ENCODE data around the gene HTR3A.
"Not testable (repeated sequence)": the region's sequence is repeated elsewhere in the genome, so short reads cannot be mapped to it uniquely, and the experiment has no call there.

HTR3A gene

GRCh38 chr11:113974741-113975470 is at the start of gene HTR3A:
Gene HTR3A (plus strand): TSS chr11:113975108. CDS start chr11:113975326, 218 bp downstream.
- peak; percentile 13 for DNase-seq (ENCODE audit: low read depth)

DNA sequence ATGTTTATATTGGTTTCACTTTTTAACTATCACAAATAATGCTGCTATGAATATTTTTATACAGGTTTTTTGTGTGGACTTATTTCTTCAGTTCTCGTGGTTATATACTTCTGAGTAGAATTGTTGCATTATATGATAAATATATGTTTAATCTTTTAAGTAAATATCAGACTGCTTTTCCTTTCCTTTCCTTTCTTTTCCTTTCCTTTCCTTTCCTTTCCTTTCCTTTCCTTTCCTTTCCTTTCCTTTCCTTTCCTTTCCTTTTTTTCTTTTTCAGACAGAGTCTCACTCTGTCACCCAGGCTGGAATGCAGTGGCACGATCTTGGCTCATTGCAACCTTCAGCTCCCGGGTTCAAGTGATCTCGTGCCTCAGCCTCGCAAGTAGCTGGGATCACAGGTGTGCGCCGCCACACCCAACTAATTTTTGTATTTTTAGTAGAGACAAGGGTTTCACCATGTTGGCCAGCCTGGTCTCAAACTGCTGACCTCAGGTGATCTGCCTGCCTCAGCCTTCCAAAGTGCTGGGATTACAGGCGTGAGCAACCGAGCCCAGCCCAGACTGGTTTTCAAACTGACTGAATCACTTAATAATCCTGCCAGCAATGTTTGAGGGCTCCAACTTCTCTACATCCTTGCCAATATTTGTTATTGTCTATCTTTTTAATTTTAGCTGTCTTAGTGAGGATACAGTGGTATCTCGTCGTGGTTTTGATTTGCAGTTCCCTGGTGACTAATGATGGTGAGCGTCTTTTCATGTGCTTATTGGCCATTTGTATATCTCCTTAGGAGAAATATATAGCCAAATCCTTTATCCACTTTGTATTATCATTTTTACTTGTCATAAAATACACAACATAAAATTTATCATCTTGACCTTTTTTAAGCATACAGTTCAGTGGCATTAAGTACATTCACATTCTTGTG is 48.4 kb upstream of the HTR3A start:
- DNase-seq (ENCODE audit: low read depth): peak; percentile 75

- no peak for DNase-seq (ENCODE audit: low read depth)
These were observed 46.6 kb upstream of the HTR3A start for GRCh38 chr11:113928311-113928710.

DNA sequence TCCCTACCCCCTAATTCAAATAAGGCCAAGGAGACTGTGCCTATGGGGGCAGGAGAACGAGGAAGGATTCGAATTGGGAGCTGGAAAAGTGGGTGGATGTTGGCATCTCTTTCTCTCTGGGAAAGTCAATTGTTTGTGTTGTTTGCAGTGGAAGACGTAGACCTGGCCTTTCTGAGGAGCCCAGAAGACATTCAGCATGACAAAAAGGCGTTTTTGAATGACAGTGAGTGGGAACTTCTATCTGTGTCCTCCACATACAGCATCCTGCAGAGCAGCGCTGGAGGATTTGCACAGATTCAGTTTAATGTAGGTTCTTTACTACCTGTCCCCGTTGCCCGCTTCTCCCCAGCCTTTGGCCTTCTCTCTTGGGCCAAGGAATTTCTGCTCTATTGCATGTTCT is 42.1 kb upstream of the HTR3A start:
- no peak for DNase-seq (ENCODE audit: low read depth)

GRCh38 chr11:113934193-113934592 is 40.7 kb upstream of the HTR3A start:
- not testable (repeated sequence) for DNase-seq (ENCODE audit: low read depth)

DNA sequence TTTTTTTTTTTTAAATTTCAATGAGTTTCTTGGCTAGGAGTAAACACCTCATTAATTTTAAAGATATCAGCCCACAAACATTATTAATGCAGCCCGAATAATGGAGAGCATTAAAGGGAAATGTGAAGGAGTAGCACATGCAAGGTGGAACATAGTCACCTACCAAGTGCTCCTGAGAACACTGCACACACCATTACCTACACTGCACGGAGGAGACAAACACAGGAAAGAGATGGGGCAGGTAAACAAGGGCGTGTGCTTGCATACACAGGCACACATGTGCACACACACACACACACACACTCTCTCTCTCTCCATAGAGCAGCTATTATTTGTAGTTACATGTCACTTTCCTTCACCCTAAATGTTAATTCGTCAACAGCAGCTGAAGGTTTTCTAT is 40.1 kb upstream of the HTR3A start:
- no peak for DNase-seq (ENCODE audit: low read depth)

DNA sequence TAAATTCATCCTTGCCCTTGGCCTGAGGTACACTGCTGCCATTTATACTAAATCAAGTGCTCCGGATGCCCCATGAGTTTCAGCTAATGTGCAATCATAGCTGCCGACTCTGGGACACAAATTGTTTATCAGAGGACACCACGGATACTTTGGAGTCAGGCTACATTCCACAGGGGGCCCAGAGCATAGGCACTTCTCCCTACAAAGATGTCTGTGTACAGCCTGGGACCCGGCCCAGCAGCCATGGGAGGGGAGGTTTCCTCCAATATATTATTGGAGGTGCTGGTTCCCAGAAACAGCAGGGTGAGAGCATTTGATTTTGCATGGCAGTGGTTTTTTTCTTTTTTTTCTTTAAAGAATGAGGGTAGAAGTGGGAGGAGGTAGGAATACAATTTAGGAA is 39.0 kb upstream of the HTR3A start:
- no peak for DNase-seq (ENCODE audit: low read depth)

DNA sequence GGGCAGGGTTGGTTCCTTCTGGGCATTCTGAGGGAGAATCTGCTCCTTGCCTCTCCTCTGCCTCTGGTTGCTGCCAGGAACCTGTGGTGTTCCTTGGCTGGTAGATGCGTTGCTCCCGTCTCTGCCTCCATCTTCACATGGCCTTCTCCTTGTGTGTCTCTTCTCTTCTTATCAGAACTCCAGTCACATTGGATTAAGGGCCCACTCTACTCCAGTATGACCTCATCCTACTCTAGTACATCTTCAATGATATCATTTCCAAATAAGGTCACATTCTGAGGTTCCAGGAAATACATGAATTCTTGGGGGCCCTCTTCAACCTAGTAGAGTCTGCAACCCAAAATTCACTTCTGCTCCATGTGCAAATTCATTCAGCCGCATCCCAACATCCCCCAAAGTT is 37.0 kb upstream of the HTR3A start:
- peak; percentile 2 for DNase-seq (ENCODE audit: low read depth)

GRCh38 chr11:113942256-113942655 is 32.7 kb upstream of the HTR3A start:
- no peak for DNase-seq (ENCODE audit: low read depth)

- DNase-seq (ENCODE audit: low read depth): not testable (repeated sequence)
These were observed 28.7 kb upstream of the HTR3A start for GRCh38 chr11:113946162-113946561.

GRCh38 chr11:113947994-113948393 is 26.9 kb upstream of the HTR3A start:
- DNase-seq (ENCODE audit: low read depth): no peak

DNA sequence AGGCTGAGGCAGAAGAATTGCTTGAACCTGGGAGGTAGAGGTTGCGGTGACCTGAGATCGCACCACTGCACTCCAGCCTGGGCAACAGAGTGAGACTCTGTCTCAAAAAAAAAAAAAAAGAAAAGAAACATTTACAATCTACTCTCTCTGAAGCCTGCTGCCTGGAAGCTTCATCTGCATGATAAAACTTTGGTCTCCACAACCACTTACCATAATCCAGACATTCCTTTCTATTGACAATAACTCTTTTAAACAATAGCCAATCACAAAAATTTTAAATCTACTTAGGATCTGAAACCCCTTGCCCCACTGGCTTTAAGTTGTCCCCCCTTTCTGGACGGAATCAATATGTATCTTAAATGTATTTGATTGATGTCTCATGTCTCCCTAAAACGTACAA is 25.0 kb upstream of the HTR3A start:
- DNase-seq (ENCODE audit: low read depth): no peak

DNA sequence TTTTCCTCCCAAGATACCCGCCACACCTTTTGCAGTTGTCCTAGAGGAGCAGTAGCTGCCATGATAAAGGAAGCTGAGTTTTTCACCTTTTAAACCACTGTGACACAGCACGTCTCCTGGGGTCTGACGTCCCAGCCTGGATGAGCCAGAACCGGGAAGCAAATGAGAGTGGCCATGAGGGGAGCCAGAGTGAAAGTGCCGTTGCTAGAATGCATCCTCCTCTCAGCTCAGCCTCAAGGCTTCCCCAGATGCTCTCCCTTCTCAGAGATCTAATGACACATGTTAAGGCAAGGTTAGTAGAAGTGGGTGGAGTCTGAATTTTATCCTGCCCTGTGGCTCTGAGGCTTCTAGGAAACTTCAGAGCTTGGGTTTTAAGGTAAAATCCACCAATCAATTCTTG is 23.4 kb upstream of the HTR3A start:
- no peak for DNase-seq (ENCODE audit: low read depth)

DNA sequence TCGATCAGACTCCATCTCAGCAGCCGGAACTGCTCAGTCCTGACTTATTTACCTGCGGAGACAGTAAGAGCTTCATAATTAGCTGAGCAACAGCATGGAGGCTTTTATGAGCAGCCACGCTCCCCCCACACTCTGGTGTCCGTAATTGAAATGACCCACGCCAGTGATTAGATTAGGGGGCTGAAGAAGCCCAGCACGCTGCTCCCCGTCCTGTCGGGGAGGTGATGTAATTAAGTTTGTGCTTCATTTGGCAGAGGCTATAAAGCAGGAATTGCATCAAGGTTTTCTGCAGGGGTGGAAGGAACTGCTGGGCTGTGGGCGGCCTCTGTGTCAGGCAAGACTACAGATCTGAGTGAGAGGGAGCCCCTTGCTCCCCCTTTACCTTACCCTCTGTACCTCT is 22.8 kb upstream of the HTR3A start:
- no peak for DNase-seq (ENCODE audit: low read depth)

- no peak for DNase-seq (ENCODE audit: low read depth)
These were observed 22.3 kb upstream of the HTR3A start for GRCh38 chr11:113952588-113952987.

- no peak for DNase-seq (ENCODE audit: low read depth)
These were observed 20.7 kb upstream of the HTR3A start for GRCh38 chr11:113954235-113954634.

DNA sequence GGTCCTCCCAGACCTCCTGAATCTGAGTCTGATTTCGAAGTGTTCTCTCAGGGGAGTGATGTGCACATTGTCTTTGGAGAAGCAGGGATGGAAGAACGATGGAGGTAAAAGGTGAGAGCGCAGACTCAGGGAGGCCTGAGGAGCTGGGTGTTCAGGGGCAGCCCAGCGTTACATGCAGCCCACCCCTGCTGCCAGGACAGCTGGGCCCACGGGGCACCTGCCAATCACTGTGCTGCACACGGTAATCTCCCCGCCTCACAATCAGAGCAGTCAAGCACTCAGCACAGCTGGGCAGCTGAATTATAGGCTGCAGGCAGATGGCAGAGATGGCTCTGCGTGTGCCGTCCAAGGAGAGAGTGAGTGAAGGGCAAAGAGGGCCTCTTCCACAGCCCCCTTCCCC is 17.9 kb upstream of the HTR3A start:
- DNase-seq (ENCODE audit: low read depth): no peak

GRCh38 chr11:113960702-113961330 is 14.1 kb upstream of the HTR3A start:
- DNase-seq (ENCODE audit: low read depth): no peak

DNA sequence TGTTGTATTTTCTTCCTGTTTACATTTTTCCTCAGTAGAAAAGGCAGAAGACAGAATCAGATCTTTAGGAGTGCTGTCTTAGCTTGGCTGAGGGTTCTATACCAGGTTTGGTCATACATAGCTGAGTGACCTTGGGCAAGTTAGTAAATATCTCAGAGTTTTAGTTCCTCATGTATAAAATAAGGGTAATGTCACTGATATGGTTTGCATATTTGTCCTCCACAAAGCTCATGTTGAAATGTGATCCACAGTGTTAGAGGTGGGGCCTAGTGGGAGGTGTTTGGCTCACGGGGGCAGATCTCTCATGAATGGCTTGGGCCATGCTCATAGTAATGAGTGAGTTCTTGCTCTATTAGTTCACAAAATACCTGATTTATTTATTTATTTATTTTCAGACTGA is 7.5 kb upstream of the HTR3A start:
- no peak for DNase-seq (ENCODE audit: low read depth)

DNA sequence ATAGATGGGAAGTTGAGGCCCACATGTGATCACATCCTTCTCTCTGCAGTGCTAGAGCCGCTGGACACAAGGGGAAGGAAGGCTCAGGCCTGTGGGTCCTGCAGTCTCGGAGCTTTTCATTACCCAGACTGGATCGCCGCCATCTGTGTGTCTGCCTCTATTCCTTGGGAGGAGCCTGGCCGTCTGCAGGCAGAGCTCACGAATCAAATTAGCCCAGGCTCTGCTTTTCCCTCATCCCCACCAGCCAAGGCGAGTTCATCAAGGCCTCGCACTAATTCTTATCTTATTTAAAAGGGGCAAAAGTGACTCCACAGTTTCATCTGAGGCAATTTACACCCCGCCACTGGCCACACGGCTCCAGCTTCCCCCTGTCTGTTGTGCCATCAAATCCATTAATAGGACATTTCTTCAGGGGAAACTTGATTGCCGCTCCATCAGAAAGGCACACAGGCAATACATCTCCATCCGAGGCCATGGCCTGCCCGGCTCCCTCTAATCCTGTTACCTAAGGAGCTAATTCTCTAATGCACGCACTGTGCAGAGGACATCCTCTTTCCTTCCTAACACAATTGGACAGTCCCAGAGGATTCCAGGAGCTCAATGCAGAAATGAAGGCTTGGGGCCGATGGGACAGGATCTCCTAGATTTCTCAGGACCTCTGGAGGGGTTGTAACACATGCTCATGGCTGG is 3.3 kb upstream of the HTR3A start:
- DNase-seq (ENCODE audit: low read depth): no peak

DNA sequence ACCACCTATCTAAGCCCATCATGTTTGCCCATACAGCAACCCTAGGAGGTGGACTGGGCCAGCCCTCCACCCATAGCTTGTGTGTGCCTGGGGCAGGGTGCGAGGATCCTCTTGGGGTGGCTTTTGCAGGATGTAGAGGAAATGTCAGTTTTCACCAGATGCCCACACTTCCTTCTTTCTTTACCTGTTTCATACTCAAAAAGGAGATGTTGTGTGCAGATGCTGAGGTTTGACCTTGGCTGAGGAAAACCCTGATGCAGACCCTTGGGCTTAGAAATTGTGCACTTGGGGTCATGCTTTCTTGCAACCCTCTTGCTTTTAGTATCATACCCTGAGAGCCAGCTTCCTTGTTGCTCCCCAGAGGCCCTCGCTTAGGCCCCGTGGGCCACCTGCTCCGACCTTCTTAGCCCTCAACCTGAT is 2.2 kb downstream of the HTR3A start:
- DNase-seq (ENCODE audit: low read depth): no peak

GRCh38 chr11:113977701-113978100 is 2.8 kb downstream of the HTR3A start:
- no peak for DNase-seq (ENCODE audit: low read depth)

Data from amniotic epithelial cell (primary cell).